Measurements from ENCODE around the gene HMGN4.

HMGN4 gene

DNA sequence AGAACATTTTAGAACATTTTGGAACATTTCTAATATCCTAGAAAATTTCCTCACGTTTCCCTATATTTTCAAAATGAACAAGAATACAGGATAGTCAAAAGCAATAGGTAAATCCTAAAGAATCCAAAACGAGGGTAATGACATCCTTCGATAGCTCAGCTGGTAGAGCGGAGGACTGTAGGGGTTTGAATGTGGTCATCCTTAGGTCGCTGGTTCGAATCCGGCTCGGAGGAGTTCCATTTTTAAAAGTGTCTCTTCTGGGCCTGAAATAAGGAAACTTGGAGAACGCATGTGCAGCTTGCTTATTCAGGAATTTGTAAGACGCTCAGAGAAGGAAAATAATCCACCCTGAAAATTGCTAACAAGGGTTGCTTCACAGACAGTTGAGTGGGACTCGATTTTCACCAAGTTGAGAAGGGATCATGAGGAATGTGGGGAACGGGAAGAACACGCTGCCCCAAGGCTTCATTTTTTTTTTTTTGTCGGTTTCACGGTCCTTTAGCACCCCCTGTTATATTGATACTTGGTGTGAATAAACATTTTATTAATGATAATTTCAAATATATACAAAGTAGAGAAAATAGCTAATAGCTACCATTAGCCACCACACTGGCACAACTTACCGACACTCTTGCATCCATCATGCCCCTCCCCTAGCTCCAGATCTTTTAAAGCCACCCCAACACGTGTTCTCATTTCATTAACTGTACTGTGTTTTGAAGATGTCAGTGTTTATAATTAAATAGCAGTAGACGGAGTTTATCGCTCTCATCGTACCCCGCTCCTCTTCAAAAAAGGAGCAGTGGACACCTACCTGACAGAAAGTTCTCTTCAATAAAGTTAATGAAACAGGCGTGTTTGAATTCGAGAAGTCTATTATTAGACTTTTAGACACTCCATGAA lies 56.8 kb downstream of the HMGN4 start:
- H3K4me3 ChIP-seq (replicated peaks; ENCODE audit: low read depth, low read length), result no peak overlapping the region
- TF ChIP-seq, protein P1, sequence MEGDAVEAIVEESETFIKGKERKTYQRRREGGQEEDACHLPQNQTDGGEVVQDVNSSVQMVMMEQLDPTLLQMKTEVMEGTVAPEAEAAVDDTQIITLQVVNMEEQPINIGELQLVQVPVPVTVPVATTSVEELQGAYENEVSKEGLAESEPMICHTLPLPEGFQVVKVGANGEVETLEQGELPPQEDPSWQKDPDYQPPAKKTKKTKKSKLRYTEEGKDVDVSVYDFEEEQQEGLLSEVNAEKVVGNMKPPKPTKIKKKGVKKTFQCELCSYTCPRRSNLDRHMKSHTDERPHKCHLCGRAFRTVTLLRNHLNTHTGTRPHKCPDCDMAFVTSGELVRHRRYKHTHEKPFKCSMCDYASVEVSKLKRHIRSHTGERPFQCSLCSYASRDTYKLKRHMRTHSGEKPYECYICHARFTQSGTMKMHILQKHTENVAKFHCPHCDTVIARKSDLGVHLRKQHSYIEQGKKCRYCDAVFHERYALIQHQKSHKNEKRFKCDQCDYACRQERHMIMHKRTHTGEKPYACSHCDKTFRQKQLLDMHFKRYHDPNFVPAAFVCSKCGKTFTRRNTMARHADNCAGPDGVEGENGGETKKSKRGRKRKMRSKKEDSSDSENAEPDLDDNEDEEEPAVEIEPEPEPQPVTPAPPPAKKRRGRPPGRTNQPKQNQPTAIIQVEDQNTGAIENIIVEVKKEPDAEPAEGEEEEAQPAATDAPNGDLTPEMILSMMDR (IDR thresholded peaks at IDR 0.05; ENCODE audit: low read length, missing control alignments), result no peak
- peak; percentile 60 for DNase-seq (ENCODE audit: low read depth)

DNA sequence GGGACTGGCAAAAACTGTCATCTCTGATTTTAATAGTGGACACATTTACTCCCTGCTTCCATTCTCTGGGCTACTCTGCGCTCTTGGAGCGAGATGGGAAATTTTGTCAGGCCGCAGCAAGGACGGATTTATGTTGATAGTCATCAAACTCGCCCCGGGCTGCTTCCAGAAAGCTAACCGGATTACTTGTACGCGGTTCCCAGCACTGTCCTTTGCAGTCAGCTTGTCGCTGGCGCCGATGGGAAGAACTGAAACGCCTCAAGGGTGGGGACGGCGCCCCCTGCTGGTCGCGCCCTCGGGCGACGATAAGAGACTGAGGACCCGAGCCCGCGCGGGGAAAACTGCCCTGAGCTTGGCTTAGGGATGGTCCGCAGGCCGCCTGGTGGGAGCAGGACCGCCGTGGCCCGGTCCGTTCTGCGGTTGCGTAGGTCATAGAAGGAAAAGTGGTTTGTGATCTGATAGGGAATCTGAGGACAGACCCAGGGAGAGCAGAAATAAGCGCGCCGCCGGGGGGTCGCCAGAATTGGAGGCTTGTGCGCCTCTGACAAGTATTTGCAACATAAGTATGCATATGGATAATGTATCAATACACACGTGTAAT lies 57.6 kb downstream of the HMGN4 start:
- peak; percentile 88 for DNase-seq (ENCODE audit: low read depth)
- TF ChIP-seq, protein P1 (IDR thresholded peaks at IDR 0.05; ENCODE audit: low read length, missing control alignments), result peak; percentile 88
- peak overlapping the region; percentile 99 for H3K4me3 ChIP-seq (replicated peaks; ENCODE audit: low read depth, low read length)

Data from fibroblast of pulmonary artery (primary cell).